ENCODE data around the gene HSD17B3. TPM values are rescaled to one million over a fixed set of nuclear protein-coding genes. Genes with fewer than 3 reads are reported as not detected.
"Not testable (repeated sequence)": the region's sequence is repeated elsewhere in the genome, so short reads cannot be mapped to it uniquely, and the experiment has no call there.

HSD17B3 gene
- total RNA-seq: 1.3 TPM
- long read RNA-seq: 0 reads

- intact Hi-C loops (cut with DNase I): no loop called here
- DNase-seq (ENCODE audit: low spot score): no peak
Observed at GRCh38 chr9:96302021-96302420, at the start of gene HSD17B3. HSD17B3 (minus strand) TSS chr9:96302176; CDS start chr9:96302104, 72 bp downstream.

GRCh38 chr9:96350866-96351265 lies 48.9 kb upstream of the HSD17B3 start:
- no peak for DNase-seq (ENCODE audit: low spot score)
- intact Hi-C loops (cut with DNase I): no loop called here

DNA sequence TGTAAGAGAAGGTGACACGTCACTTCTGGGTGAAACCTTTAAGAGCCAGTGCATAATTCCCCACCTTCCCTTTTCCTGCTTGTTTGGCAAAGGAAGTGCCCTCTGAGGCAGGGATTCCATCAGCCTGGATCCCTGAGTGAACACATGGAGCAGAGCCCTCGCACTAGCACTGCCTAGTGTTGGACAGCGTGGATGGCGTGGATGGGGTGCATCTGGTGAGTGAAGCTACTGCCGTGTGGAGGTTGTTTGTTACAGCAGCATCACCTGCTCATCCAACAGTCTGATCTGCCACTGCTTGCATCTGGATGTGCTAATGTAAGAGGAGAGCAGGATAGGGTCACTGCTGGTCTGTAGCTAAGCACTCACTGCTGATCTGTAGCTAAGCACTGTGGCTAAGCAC lies 46.3 kb upstream of the HSD17B3 start:
- intact Hi-C loops (cut with DNase I): no loop called here
- no peak for DNase-seq (ENCODE audit: low spot score)

DNA sequence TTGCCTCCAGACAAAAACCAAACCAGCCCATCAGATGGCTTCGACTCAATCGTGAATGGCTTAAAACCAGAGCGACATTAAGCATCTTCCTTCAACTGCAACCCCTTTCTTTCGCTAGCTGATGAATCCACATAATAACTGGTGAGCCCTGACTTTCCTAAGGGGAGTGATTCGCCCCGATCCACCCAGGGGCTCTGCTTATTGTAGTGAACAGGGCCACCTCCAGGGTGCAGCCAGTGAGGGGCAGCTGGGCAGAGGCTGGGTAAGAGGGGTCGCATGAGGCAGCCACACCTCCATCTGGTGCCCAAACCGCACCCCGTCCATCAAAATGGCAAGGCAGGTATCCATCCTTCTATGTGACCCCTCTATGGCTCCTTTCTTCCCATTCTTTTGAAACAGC lies 43.6 kb upstream of the HSD17B3 start:
- intact Hi-C loops (cut with DNase I): no loop called here
- no peak for DNase-seq (ENCODE audit: low spot score)

GRCh38 chr9:96344458-96345180 lies 42.6 kb upstream of the HSD17B3 start:
- intact Hi-C loops (cut with DNase I): loop anchor here (5.0 kb wide), 1 partner anchor 38 kb away; the partner anchor contains the start of gene SLC35D2
- no peak for DNase-seq (ENCODE audit: low spot score)

DNA sequence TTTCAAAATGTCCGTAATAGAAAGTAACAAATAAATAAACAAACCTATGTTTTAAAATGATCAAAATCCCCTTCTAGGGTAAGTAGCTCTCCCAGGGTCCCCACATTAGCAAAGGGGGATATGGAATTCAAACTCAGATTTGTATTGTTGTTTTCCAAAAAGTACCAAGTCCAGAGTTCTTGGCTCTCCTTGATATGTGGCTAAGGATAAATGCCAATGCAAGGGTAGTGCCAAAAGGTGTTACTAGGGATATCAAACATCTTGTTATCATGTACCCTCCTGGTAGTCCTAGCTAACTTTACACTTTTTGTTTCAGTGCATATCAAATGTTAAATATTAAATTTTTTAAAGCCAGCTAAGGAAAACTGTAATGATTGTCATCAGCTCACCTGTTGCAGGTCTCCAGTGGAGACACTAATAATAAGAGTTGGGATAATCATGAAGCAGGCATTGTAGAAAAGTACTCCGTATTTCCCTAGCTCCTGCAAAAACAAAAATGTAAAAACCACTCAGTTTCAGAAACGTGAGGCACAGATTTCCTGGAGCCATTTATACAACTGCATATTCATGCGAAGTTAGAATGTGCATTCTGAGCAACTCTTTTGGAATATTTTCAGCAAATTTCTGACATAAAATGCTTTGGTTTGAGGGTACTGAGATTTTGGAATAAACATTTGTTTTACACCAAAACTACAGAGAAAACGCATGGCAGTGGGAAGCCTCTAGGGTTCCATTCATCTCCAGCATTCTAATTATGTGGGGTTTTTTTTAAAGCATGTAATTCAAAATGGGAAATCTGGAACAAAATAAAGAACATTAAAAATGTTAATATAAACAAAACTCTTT lies 41.8 kb upstream of the HSD17B3 start:
- intact Hi-C loops (cut with DNase I): loop anchor here (2.0 to 5.0 kb wide), 2 partner anchors 39 to 75 kb away; partner anchors contain the start of genes SLC35D2 and ZNF367
- DNase-seq (ENCODE audit: low spot score): no peak

GRCh38 chr9:96342571-96343245 lies 40.7 kb upstream of the HSD17B3 start:
- DNase-seq (ENCODE audit: low spot score): no peak
- intact Hi-C loops (cut with DNase I): loop anchor here (2.0 to 5.0 kb wide), 2 partner anchors 40 to 76 kb away; partner anchors contain the start of genes SLC35D2 and ZNF367

GRCh38 chr9:96340707-96341106 lies 38.7 kb upstream of the HSD17B3 start:
- no peak for DNase-seq (ENCODE audit: low spot score)
- intact Hi-C loops (cut with DNase I): loop anchor here (5.0 kb wide), 1 partner anchor 42 kb away; the partner anchor contains the start of gene SLC35D2

DNA sequence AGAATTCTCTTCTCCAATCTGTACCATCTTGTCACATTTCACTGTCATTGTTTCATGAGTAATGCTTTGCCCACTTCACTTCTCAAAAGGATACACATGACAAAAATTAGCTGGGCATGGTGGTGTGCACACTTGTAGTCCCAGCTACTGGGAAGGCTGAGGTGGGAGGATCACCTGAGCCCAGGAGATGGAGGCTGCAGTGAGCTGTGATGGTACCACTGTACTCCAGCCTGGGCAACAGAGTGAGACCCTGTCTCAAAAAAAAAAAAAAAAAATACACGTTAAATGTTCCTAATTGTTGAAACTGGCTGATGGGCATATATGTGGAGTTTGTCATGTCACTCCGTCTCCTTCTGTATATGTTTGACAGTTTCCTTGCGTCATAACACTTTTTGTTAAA lies 36.3 kb upstream of the HSD17B3 start:
- intact Hi-C loops (cut with DNase I): no loop called here

GRCh38 chr9:96333958-96334357 lies 32.0 kb upstream of the HSD17B3 start:
- intact Hi-C loops (cut with DNase I): no loop called here
- DNase-seq (ENCODE audit: low spot score): no peak

More for the DNA sequence above, 36.3 kb upstream of the HSD17B3 start:
- no peak for DNase-seq (ENCODE audit: low spot score)

DNA sequence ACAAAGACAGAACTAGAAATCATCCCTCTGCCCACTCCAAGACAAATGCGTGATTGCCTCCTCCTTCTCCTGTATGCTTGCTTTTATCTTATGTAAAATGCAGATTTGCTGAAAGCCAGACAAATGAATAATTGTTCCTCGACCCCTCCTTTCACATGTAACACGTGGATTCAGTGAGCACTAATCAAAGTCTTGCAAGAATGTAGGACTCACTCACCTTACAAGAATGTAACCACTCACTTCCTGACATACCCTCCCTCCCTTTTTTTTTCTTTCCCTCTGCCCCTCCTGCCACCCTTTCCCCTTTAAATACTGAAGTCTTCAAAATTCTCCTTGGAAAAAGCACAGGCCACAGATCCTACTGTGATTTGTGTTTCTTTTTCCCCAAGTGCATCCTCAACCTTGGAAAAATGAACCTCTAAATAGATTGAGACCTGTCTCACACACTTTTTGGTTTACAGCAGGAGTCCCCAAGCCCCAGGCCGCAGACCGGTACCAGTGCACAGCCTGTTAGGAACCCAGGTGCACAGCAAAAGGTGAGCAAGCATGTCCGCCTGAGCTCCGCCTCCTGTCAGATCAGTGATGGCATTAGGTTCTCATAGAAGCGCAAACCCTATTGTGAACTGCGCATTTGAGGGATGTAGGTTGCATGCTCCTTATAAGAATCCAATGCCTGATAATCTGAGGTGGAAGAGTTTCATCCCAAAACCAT lies 29.4 kb upstream of the HSD17B3 start:
- DNase-seq (ENCODE audit: low spot score): no peak
- intact Hi-C loops (cut with DNase I): no loop called here

- no peak for DNase-seq (ENCODE audit: low spot score)
- intact Hi-C loops (cut with DNase I): loop anchor here (5.0 to 10.0 kb wide), 3 partner anchors 47 to 339 kb away; partner anchors contain the start of gene ZNF367
Observed at GRCh38 chr9:96327694-96328352, 25.8 kb upstream of the HSD17B3 start.

- intact Hi-C loops (cut with DNase I): loop anchor here (10.0 kb wide), 2 partner anchors 52 to 92 kb away; partner anchors contain the start of gene ZNF367
- DNase-seq (ENCODE audit: low spot score): no peak
Observed at GRCh38 chr9:96323169-96323568, 21.2 kb upstream of the HSD17B3 start.

GRCh38 chr9:96322736-96323135 lies 20.8 kb upstream of the HSD17B3 start:
- DNase-seq (ENCODE audit: low spot score): not testable (repeated sequence)
- intact Hi-C loops (cut with DNase I): loop anchor here (10.0 kb wide), 2 partner anchors 52 to 92 kb away; partner anchors contain the start of gene ZNF367

GRCh38 chr9:96322210-96322609 lies 20.2 kb upstream of the HSD17B3 start:
- not testable (repeated sequence) for DNase-seq (ENCODE audit: low spot score)
- intact Hi-C loops (cut with DNase I): loop anchor here (10.0 kb wide), 2 partner anchors 53 to 93 kb away; partner anchors contain the start of gene ZNF367

- no peak for DNase-seq (ENCODE audit: low spot score)
- intact Hi-C loops (cut with DNase I): loop anchor here (10.0 kb wide), 2 partner anchors 53 to 93 kb away; partner anchors contain the start of gene ZNF367
Observed at GRCh38 chr9:96321515-96321914, 19.5 kb upstream of the HSD17B3 start.

DNA sequence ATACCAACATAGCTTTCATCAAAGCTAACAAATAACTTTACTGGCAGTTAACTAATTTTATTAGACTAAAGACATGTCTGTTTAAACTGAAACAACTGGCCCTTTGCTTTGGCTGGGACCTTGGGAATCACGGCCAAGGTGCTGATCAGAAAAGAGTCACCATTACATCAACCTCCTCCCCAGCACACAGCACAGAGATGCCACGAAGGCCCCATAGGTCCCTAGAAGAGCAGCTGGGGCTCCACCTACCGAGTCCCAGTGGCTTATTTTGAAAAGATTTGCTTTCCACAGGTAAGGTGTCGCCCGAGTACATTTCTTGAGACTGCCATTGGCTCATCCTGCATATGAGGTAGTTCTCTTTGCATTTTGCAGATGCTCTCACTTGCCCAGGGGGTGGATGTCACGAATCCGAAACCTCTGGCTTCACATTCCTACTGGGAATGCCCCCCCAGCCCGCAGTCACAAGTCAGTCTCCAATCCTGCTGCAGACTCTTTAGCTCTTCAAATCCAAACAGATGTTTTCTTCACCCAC lies 18.8 kb upstream of the HSD17B3 start:
- no peak for DNase-seq (ENCODE audit: low spot score)
- intact Hi-C loops (cut with DNase I): loop anchor here (10.0 kb wide), 2 partner anchors 54 to 94 kb away; partner anchors contain the start of gene ZNF367

Measured in cardiac septum (tissue), 1 donor.